Spinal cord (tissue), 10 donors: Measurements from ENCODE around the gene JMJD4. TPM values are rescaled to one million over a fixed set of nuclear protein-coding genes. Genes with fewer than 3 reads are reported as not detected.

Source experiments
- DNase-seq, 6 donors: peaks; one replicate each; pipeline versions ENCODE4 v3.0.0 to v3.0.0-alpha.2; 2013 to 2015; ENCODE audit warnings: low spot score in 6 of 6, low read depth in 4 of 6
- H3K27ac ChIP-seq: one replicate; pipeline ENCODE4 v1.5.1; 2013; ENCODE audit warnings: low read depth, low read length, control low read depth
- H3K27me3 ChIP-seq: one replicate; pipeline ENCODE4 v1.6.1; 2013; ENCODE audit warnings: low read length; ENCODE audit not compliant: control insufficient read depth, insufficient read depth
- H3K36me3 ChIP-seq: one replicate; pipeline ENCODE4 v1.6.1; 2013; ENCODE audit warnings: low read length; ENCODE audit not compliant: control insufficient read depth, insufficient read depth
- H3K4me1 ChIP-seq: one replicate; pipeline ENCODE4 v1.6.1; 2013; ENCODE audit warnings: low read length; ENCODE audit not compliant: control insufficient read depth, insufficient read depth
- H3K4me3 ChIP-seq: one replicate; pipeline ENCODE4 v1.5.1; 2013; ENCODE audit warnings: low read depth, low read length, control low read depth
- H3K9me3 ChIP-seq: one replicate; pipeline ENCODE4 v1.6.1; 2013; ENCODE audit warnings: low read length; ENCODE audit not compliant: control insufficient read depth, insufficient read depth
- WGBS: methylation state at CpG from one replicate; pipeline ENCODE4 v1.1.5; 2013; ENCODE audit warnings: missing lambda C conversion rate; ENCODE audit not compliant: insufficient coverage; 5-methylcytosine and 5-hydroxymethylcytosine counted together
- polyA plus RNA-seq, 2 donors: library from polyadenylated mRNA; unstranded; fragments of 120-200 nt; gene quantifications; one replicate each; pipeline ENCODE4 v1.2.1, GENCODE V29; 2013; ENCODE audit not compliant: insufficient read length in 2 of 2
- total RNA-seq, 2 donors: library from RNA; depleted of rRNA in 1 of 2; stranded (reverse); fragments of 120-200 nt in 1 of 2; fragments of >200 nt in 1 of 2; gene quantifications; one replicate each; pipeline versions ENCODE4 v1.2.3 to v1.2.4, GENCODE V29; 2013 to 2014
- donor health status: healthy.

Gene JMJD4
- total and polyA plus RNA-seq, 4 donors: 9.7 to 20.4 (median 16.5) TPM

DNA sequence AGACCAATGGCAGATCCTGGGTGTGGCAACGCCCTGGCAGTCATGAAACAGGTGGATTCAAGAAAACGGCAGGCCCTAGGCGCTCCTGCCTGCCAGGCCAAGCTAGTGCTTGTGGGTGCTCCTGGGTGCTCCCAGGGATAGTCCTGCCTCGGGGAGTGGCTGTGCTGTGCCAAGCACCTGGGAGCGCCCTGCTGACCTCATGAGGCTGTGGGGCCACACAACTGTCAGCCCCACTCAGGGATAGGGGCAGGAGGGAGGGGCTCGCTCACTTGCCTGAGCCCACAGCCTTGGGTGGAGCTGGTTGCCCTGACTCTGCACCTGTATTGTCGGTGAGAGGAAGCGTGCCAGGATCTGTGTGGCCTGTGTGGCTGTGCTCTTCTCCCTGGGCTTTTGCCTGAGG is 9.6 kb upstream of the JMJD4 start:
- H3K27me3 ChIP-seq: no peaks in the 10 kb centered on the region
- 84% methylated on average over 8 of the region's 8 CpGs for WGBS
- no peak overlapping the region for H3K27ac ChIP-seq
- peaks cover 65% of the 10 kb centered on the region for H3K36me3 ChIP-seq
- DNase-seq: no peak
- H3K9me3 ChIP-seq: no peaks in the 10 kb centered on the region
- no peak overlapping the region for H3K4me3 ChIP-seq
- H3K4me1 ChIP-seq: peaks cover 4% of the 10 kb centered on the region

- H3K4me1 ChIP-seq: peaks cover 4% of the 10 kb centered on the region
- no peak overlapping the region for H3K27ac ChIP-seq
- 90% methylated on average over 17 of the region's 18 CpGs for WGBS
- no peak overlapping the region for H3K4me3 ChIP-seq
- DNase-seq: no peak
- no peaks in the 10 kb centered on the region for H3K9me3 ChIP-seq
- H3K27me3 ChIP-seq: no peaks in the 10 kb centered on the region
- H3K36me3 ChIP-seq: peaks cover 58% of the 10 kb centered on the region
Observed at GRCh38 chr1:227742738-227743715, 7.9 kb upstream of the JMJD4 start.

GRCh38 chr1:227741166-227741870 is 6.2 kb upstream of the JMJD4 start:
- Histone ChIP-seq H3K9me3 (no peaks in the 10 kb centered on the region), H3K36me3 (peaks cover 46% of the 10 kb centered on the region), H3K4me3 (no peak overlapping the region), H3K4me1 (peaks cover 12% of the 10 kb centered on the region), H3K27ac (no peak overlapping the region), H3K27me3 (no peaks in the 10 kb centered on the region)
- no peak for DNase-seq
- 93% methylated on average over 17 of the region's 17 CpGs for WGBS

GRCh38 chr1:227740401-227740960 is 5.4 kb upstream of the JMJD4 start:
- 86% methylated on average over 3 of the region's 3 CpGs for WGBS
- H3K27ac ChIP-seq: no peak overlapping the region
- H3K4me3 ChIP-seq: no peak overlapping the region
- H3K27me3 ChIP-seq: no peaks in the 10 kb centered on the region
- peaks cover 16% of the 10 kb centered on the region for H3K4me1 ChIP-seq
- no peak for DNase-seq
- peaks cover 38% of the 10 kb centered on the region for H3K36me3 ChIP-seq
- H3K9me3 ChIP-seq: no peaks in the 10 kb centered on the region

DNA sequence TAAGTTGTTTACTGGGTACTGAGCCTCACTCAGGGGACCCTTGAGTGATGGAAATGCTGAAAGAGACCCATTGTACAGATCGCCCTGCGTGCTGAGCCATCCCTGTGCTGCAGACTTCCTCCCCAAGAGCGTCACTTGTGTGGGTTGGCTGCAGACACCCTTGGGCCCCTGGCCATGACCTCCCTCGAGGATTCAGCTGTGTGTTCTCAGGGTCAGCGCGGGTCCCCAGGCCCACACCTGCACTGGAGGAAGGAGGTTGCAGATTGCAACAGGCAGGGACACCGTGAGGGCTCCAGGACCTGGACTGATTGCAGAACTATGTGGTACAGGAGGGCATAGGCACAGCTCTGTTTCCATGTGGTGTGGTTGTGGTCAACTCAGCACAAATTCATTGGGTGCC is 4.5 kb upstream of the JMJD4 start:
- over 99% methylated on average over 7 of the region's 7 CpGs for WGBS
- peaks cover 16% of the 10 kb centered on the region for H3K4me1 ChIP-seq

GRCh38 chr1:227738820-227739219 is 3.7 kb upstream of the JMJD4 start:
- 98% methylated on average over 9 of the region's 9 CpGs for WGBS
- Histone ChIP-seq H3K36me3 (peaks cover 36% of the 10 kb centered on the region), H3K4me3 (no peak overlapping the region), H3K27me3 (no peaks in the 10 kb centered on the region), H3K27ac (no peak overlapping the region), H3K9me3 (no peaks in the 10 kb centered on the region), H3K4me1 (peaks cover 24% of the 10 kb centered on the region)
- DNase-seq: no peak

More for the DNA sequence above, 4.5 kb upstream of the JMJD4 start:
- Histone ChIP-seq H3K9me3 (no peaks in the 10 kb centered on the region), H3K27ac (no peak overlapping the region), H3K4me3 (no peak overlapping the region), H3K36me3 (peaks cover 36% of the 10 kb centered on the region), H3K27me3 (no peaks in the 10 kb centered on the region)
- DNase-seq: no peak

- Histone ChIP-seq H3K27me3 (no peaks in the 10 kb centered on the region), H3K27ac (no peak overlapping the region), H3K4me1 (peaks cover 28% of the 10 kb centered on the region), H3K9me3 (no peaks in the 10 kb centered on the region), H3K4me3 (no peak overlapping the region), H3K36me3 (peaks cover 44% of the 10 kb centered on the region)
- no peak for DNase-seq
- 96% methylated on average over 11 of the region's 11 CpGs for WGBS
Observed at GRCh38 chr1:227736814-227737432, 1.8 kb upstream of the JMJD4 start.

GRCh38 chr1:227735539-227736285 is 610 bp upstream of the JMJD4 start:
- 2% methylated on average over 31 of the region's 31 CpGs for whole genome bisulfite sequencing
- H3K36me3 ChIP-seq: peaks cover 47% of the 10 kb centered on the region
- DNase-seq: no peak
- peak overlapping the region; percentile 68 for H3K4me3 ChIP-seq
- no peaks in the 10 kb centered on the region for H3K27me3 ChIP-seq
- H3K27ac ChIP-seq: no peak overlapping the region
- H3K4me1 ChIP-seq: peaks cover 31% of the 10 kb centered on the region
- no peaks in the 10 kb centered on the region for H3K9me3 ChIP-seq

- Histone ChIP-seq H3K4me1 (peaks cover 43% of the 10 kb centered on the region), H3K9me3 (no peaks in the 10 kb centered on the region), H3K36me3 (peaks cover 41% of the 10 kb centered on the region), H3K4me3 (peak overlapping the region; percentile 68), H3K27ac (no peak overlapping the region), H3K27me3 (no peaks in the 10 kb centered on the region)
- DNase-seq: no peak
- 6% methylated on average over 10 of the region's 10 CpGs for WGBS
Observed at GRCh38 chr1:227734546-227734855, 601 bp downstream of the JMJD4 start.
